Loucy (cell line): ENCODE results near the gene CRYGC.

Source experiments
- H2AFZ ChIP-seq: fragments of 200-600 bp; sonication (generic); 2 replicates; pipeline ENCODE4 v1.6.0; 2016; ENCODE audit warnings: antibody characterized with exemption, mild to moderate bottlenecking, low read length, moderate library complexity
- H3F3A ChIP-seq: fragments of 200-600 bp; 2 replicates; pipeline ENCODE4 v1.6.0; 2016; ENCODE audit warnings: antibody characterized with exemption, low read depth, mild to moderate bottlenecking
- H3K27me3 ChIP-seq: fragments of 200-600 bp; sonication (generic); 2 replicates; pipeline ENCODE4 v1.6.1; 2014; ENCODE audit warnings: low read length, mild to moderate bottlenecking; ENCODE audit not compliant: insufficient read depth, poor library complexity, severe bottlenecking
- H3K36me3 ChIP-seq: fragments of 200-600 bp; sonication (generic); 2 replicates; pipeline ENCODE4 v1.6.1; 2016; ENCODE audit warnings: low read length; ENCODE audit not compliant: insufficient read depth
- H3K4me1 ChIP-seq: fragments of 200-600 bp; sonication (generic); 2 replicates; pipeline ENCODE4 v1.5.1; 2014; ENCODE audit warnings: low read length, mild to moderate bottlenecking; ENCODE audit not compliant: insufficient read depth, poor library complexity, severe bottlenecking
- H3K4me2 ChIP-seq: fragments of 200-600 bp; sonication (generic); 2 replicates; pipeline ENCODE4 v1.6.0; 2014; ENCODE audit warnings: antibody characterized with exemption, low read length, low read depth, mild to moderate bottlenecking; ENCODE audit not compliant: poor library complexity, severe bottlenecking
- H3K4me3 ChIP-seq: fragments of 200-600 bp; sonication (generic); 2 replicates; pipeline ENCODE4 v1.5.1; 2014; ENCODE audit warnings: low read length, mild to moderate bottlenecking, mixed read lengths; ENCODE audit not compliant: poor library complexity, severe bottlenecking
- H3K79me2 ChIP-seq: fragments of 200-600 bp; sonication (generic); 2 replicates; pipeline ENCODE4 v1.6.1; 2014; ENCODE audit warnings: low read length; ENCODE audit not compliant: insufficient read depth
- H3K9ac ChIP-seq: fragments of 200-600 bp; sonication (generic); 2 replicates; pipeline ENCODE4 v1.6.0; 2014; ENCODE audit warnings: mild to moderate bottlenecking, low read depth, low read length, moderate library complexity; ENCODE audit not compliant: poor library complexity, severe bottlenecking
- H3K9me2 ChIP-seq: fragments of 200-600 bp; sonication (generic); replicated peaks from 2 replicates; pipeline ENCODE4 v1.6.1; 2016; ENCODE audit warnings: low read depth, low read length, mixed read lengths
- H3K9me3 ChIP-seq: fragments of 200-600 bp; sonication (generic); 2 replicates; pipeline ENCODE4 v1.6.1; 2014; ENCODE audit warnings: mild to moderate bottlenecking, antibody characterized with exemption, low read length, low read depth; ENCODE audit not compliant: insufficient read depth
- H4K20me1 ChIP-seq: fragments of 200-600 bp; sonication (generic); 2 replicates; pipeline ENCODE4 v1.6.0; 2014; ENCODE audit warnings: antibody characterized with exemption, low read length, mild to moderate bottlenecking; ENCODE audit not compliant: insufficient read depth, poor library complexity, severe bottlenecking
- EZH2phosphoT487 ChIP-seq: fragments of 200-600 bp; IDR thresholded peaks from 2 replicates; pipeline ENCODE4 v1.6.1; 2018; ENCODE audit warnings: antibody characterized with exemption, mild to moderate bottlenecking, moderate library complexity, borderline replicate concordance
- TF ChIP-seq, protein P1 (sequence below): fragments of 200-600 bp; sonication (generic); conservative IDR thresholded peaks from 2 replicates; pipeline ENCODE4 v1.5.1; 2014; ENCODE audit warnings: mild to moderate bottlenecking, antibody characterized with exemption, low read length

The CRYGC gene

GRCh38 chr2:208153156-208153555 lies 23.5 kb upstream of the CRYGC start:
- peaks cover 5% of the 10 kb centered on the region; the same call in 1 of the 2 replicates for H3K9me3 ChIP-seq

GRCh38 chr2:208150956-208151355 lies 21.3 kb upstream of the CRYGC start:
- Histone ChIP-seq H3K4me1 (no peaks in the 10 kb centered on the region), H3K36me3 (no peaks in the 10 kb centered on the region), H2AFZ (no peak overlapping the region), H4K20me1 (no peaks in the 10 kb centered on the region), H3K9ac (no peak overlapping the region), H3K4me2 (no peak overlapping the region), H3K27me3 (no peaks in the 10 kb centered on the region), H3K4me3 (no peak overlapping the region), H3K9me2 (no peaks in the 10 kb centered on the region), H3F3A (no peaks in the 10 kb centered on the region), H3K9me3 (peaks cover 5% of the 10 kb centered on the region; the same call in 1 of the 2 replicates), H3K79me2 (no peaks in the 10 kb centered on the region)
- TF ChIP-seq, protein P1, sequence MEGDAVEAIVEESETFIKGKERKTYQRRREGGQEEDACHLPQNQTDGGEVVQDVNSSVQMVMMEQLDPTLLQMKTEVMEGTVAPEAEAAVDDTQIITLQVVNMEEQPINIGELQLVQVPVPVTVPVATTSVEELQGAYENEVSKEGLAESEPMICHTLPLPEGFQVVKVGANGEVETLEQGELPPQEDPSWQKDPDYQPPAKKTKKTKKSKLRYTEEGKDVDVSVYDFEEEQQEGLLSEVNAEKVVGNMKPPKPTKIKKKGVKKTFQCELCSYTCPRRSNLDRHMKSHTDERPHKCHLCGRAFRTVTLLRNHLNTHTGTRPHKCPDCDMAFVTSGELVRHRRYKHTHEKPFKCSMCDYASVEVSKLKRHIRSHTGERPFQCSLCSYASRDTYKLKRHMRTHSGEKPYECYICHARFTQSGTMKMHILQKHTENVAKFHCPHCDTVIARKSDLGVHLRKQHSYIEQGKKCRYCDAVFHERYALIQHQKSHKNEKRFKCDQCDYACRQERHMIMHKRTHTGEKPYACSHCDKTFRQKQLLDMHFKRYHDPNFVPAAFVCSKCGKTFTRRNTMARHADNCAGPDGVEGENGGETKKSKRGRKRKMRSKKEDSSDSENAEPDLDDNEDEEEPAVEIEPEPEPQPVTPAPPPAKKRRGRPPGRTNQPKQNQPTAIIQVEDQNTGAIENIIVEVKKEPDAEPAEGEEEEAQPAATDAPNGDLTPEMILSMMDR: no peak
- TF ChIP-seq EZH2phosphoT487: no peak

More at GRCh38 chr2:208153156-208153555, 23.5 kb upstream of the CRYGC start:
- Histone ChIP-seq H3K9ac (no peak overlapping the region), H3K9me2 (no peaks in the 10 kb centered on the region), H2AFZ (no peak overlapping the region), H3K4me1 (no peaks in the 10 kb centered on the region), H3K4me3 (no peak overlapping the region), H3K36me3 (no peaks in the 10 kb centered on the region), H3K4me2 (no peak overlapping the region), H3K79me2 (no peaks in the 10 kb centered on the region), H3F3A (no peaks in the 10 kb centered on the region), H3K27me3 (no peaks in the 10 kb centered on the region), H4K20me1 (no peaks in the 10 kb centered on the region)
- TF ChIP-seq EZH2phosphoT487: no peak
- TF ChIP-seq, protein P1: no peak

- TF ChIP-seq, protein P1: no peak
- no peak for TF ChIP-seq EZH2phosphoT487
Observed at GRCh38 chr2:208150094-208150493, 20.5 kb upstream of the CRYGC start.

More at GRCh38 chr2:208150094-208150493, 20.5 kb upstream of the CRYGC start:
- no peaks in the 10 kb centered on the region for H3K9me2 ChIP-seq
- no peaks in the 10 kb centered on the region for H3K36me3 ChIP-seq
- H3K4me1 ChIP-seq: no peaks in the 10 kb centered on the region
- no peaks in the 10 kb centered on the region for H3K27me3 ChIP-seq
- H4K20me1 ChIP-seq: no peaks in the 10 kb centered on the region
- no peak overlapping the region for H3K9ac ChIP-seq
- H2AFZ ChIP-seq: no peak overlapping the region
- H3K79me2 ChIP-seq: no peaks in the 10 kb centered on the region
- H3K9me3 ChIP-seq: peaks cover 5% of the 10 kb centered on the region; the same call in 1 of the 2 replicates
- H3K4me2 ChIP-seq: no peak overlapping the region
- H3F3A ChIP-seq: no peaks in the 10 kb centered on the region
- no peak overlapping the region for H3K4me3 ChIP-seq
